H1 (cell line): ENCODE data around the gene KRTAP12-4. TPM values are rescaled to one million over a fixed set of nuclear protein-coding genes. Genes with fewer than 3 reads are reported as not detected.

Source experiments
- CTCF ChIA-PET: fragments of 300-600 bp; sonication (Branson Sonifier 250); formaldehyde crosslinking; loops from one replicate; lab custom pipeline; 2021; ENCODE audit not compliant: partially characterized antibody; lab: Charles Lee
- POLR2A ChIA-PET: fragments of 300-600 bp; sonication (Branson Sonifier 250); formaldehyde crosslinking; loops from one replicate; lab custom pipeline; 2021; ENCODE audit warnings: inconsistent platforms; ENCODE audit not compliant: partially characterized antibody; lab: Charles Lee
- DNase-seq, 2 experiments: peaks; one replicate each; pipeline versions ENCODE4 v3.0.0 to v3.0.0-alpha.2; 2010 to 2022; ENCODE audit warnings: low spot score in 2 of 2, low read depth in 1 of 2, mixed read lengths in 1 of 2
- FAIRE-seq: peaks from 2 replicates; lab custom pipeline; 2011; peaks lifted over from hg19 to GRCh38; lab: Jason Lieb, UNC
- H2AFZ ChIP-seq: 2 replicates; pipeline ENCODE4 v1.8.1; 2012; ENCODE audit warnings: low read length, inconsistent platforms
- H2AK5ac ChIP-seq: 2 replicates; pipeline ENCODE4 v1.6.1; 2013; ENCODE audit warnings: low read depth, low read length
- H2BK120ac ChIP-seq: replicated peaks from 2 replicates; pipeline ENCODE3; 2013; ENCODE audit warnings: low read depth, low read length, inconsistent platforms
- H2BK12ac ChIP-seq: 2 replicates; pipeline ENCODE4 v1.6.1; 2013; ENCODE audit warnings: low read depth, low read length
- H2BK15ac ChIP-seq: 2 replicates; pipeline ENCODE4 v1.6.1; 2013; ENCODE audit warnings: low read length
- H2BK20ac ChIP-seq: 2 replicates; pipeline ENCODE4 v1.6.1; 2013; ENCODE audit warnings: low read length
- H2BK5ac ChIP-seq: 2 replicates; pipeline ENCODE4 v1.6.1; 2013; ENCODE audit warnings: low read depth, low read length
- H3K14ac ChIP-seq: 2 replicates; pipeline ENCODE4 v1.6.1; 2013; ENCODE audit warnings: inconsistent platforms; ENCODE audit not compliant: insufficient read length
- H3K18ac ChIP-seq: 2 replicates; pipeline ENCODE4 v1.6.1; 2013; ENCODE audit warnings: low read length; ENCODE audit errors: extremely low read depth
- H3K23ac ChIP-seq: 2 replicates; pipeline ENCODE4 v1.6.1; 2013; ENCODE audit warnings: inconsistent platforms; ENCODE audit not compliant: insufficient read length
- H3K23me2 ChIP-seq: 2 replicates; pipeline ENCODE4 v1.6.1; 2013; ENCODE audit warnings: low read depth, low read length
- H3K27ac ChIP-seq: 2 replicates; pipeline ENCODE4 v1.6.1; 2011; ENCODE audit warnings: low read depth, low read length, inconsistent platforms
- H3K27me3 ChIP-seq, 4 experiments: replicated peaks in 1 of 4; 1 replicate in 1 of 4; 2 replicates in 3 of 4; pipeline versions ENCODE4 v1.6.1 to v1.8.1; 2011 to 2013; ENCODE audit warnings: low read length in 3 of 4, mild to moderate bottlenecking in 3 of 4, inconsistent platforms in 2 of 4, mixed read lengths in 2 of 4, moderate library complexity in 1 of 4; ENCODE audit not compliant: control insufficient read depth in 3 of 4, insufficient read depth in 3 of 4; ENCODE audit errors: extremely low read depth in 1 of 4
- H3K36me3 ChIP-seq, 4 experiments: 2 replicates each; pipeline versions ENCODE4 v1.6.1 to v1.8.1; 2011 to 2013; ENCODE audit warnings: mild to moderate bottlenecking in 4 of 4, low read length in 3 of 4, moderate library complexity in 2 of 4, control low read depth in 1 of 4, inconsistent platforms in 1 of 4; ENCODE audit not compliant: insufficient read depth in 4 of 4, control insufficient read depth in 2 of 4
- H3K4ac ChIP-seq: replicated peaks from 2 replicates; pipeline ENCODE3; 2013; ENCODE audit warnings: low read length, low read depth, mixed read lengths, inconsistent platforms; ENCODE audit not compliant: insufficient read length
- H3K4me1 ChIP-seq, 4 experiments: replicated peaks in 1 of 4; 1 replicate in 1 of 4; 2 replicates in 3 of 4; pipeline versions ENCODE4 v1.6.1 to v1.8.1; 2011 to 2013; ENCODE audit warnings: low read length in 3 of 4, inconsistent platforms in 2 of 4, mixed read lengths in 1 of 4; ENCODE audit not compliant: insufficient read depth in 4 of 4, control insufficient read depth in 3 of 4
- H3K4me2 ChIP-seq, 2 experiments: 2 replicates each; pipeline versions ENCODE4 v1.6.1 to v1.8.1; 2011 to 2013; ENCODE audit warnings: low read depth in 2 of 2, low read length in 2 of 2, control low read depth in 1 of 2, inconsistent platforms in 1 of 2, mild to moderate bottlenecking in 1 of 2; ENCODE audit not compliant: insufficient read depth in 1 of 2
- H3K4me3 ChIP-seq, 4 experiments: fragments of 200-600, 300-600 bp in 1 of 4; sonication (generic), shearing (Covaris generic), sonication (Bioruptor Twin) in 1 of 4; 2 replicates each; pipeline versions ENCODE4 v1.5.1 to v1.8.1; 2011 to 2016; ENCODE audit warnings: low read length in 4 of 4, low read depth in 3 of 4, control low read depth in 2 of 4, inconsistent platforms in 2 of 4, mild to moderate bottlenecking in 2 of 4, mixed read lengths in 1 of 4, moderate library complexity in 1 of 4; ENCODE audit not compliant: insufficient read depth in 2 of 4; ENCODE audit errors: extremely low read depth in 1 of 4
- H3K56ac ChIP-seq: replicated peaks from 2 replicates; pipeline ENCODE3; 2013; ENCODE audit warnings: low read depth, mild to moderate bottlenecking, mixed read lengths, low read length, inconsistent platforms; ENCODE audit not compliant: insufficient read length
- H3K79me1 ChIP-seq: 2 replicates; pipeline ENCODE4 v1.6.1; 2013; ENCODE audit warnings: low read depth, low read length, control low read depth
- H3K79me2 ChIP-seq, 2 experiments: 2 replicates each; pipeline versions ENCODE4 v1.6.1 to v1.8.1; 2012 to 2013; ENCODE audit warnings: low read length in 2 of 2, mild to moderate bottlenecking in 2 of 2, inconsistent platforms in 1 of 2; ENCODE audit not compliant: insufficient read depth in 2 of 2, control insufficient read depth in 1 of 2
- H3K9ac ChIP-seq, 4 experiments: replicated peaks in 1 of 4; 1 replicate in 1 of 4; 2 replicates in 3 of 4; pipeline versions ENCODE4 v1.6.1 to v1.8.1; 2011 to 2013; ENCODE audit warnings: low read depth in 3 of 4, low read length in 3 of 4, control low read depth in 2 of 4, mild to moderate bottlenecking in 2 of 4, moderate library complexity in 2 of 4, inconsistent platforms in 1 of 4; ENCODE audit errors: extremely low read depth in 1 of 4
- H3K9me3 ChIP-seq, 2 experiments: 2 replicates each; pipeline versions ENCODE4 v1.6.1 to v1.8.1; 2012 to 2013; ENCODE audit warnings: mild to moderate bottlenecking in 2 of 2, moderate library complexity in 2 of 2, control low read depth in 1 of 2, inconsistent platforms in 1 of 2, low read depth in 1 of 2, low read length in 1 of 2, mixed read lengths in 1 of 2; ENCODE audit not compliant: insufficient read depth in 2 of 2
- H4K20me1 ChIP-seq, 2 experiments: replicated peaks in 1 of 2; 2 replicates each; pipeline versions ENCODE3 to v1.8.1; 2011 to 2013; ENCODE audit warnings: inconsistent platforms in 2 of 2, low read length in 2 of 2, mild to moderate bottlenecking in 1 of 2; ENCODE audit not compliant: insufficient read depth in 2 of 2, control insufficient read depth in 1 of 2
- H4K5ac ChIP-seq: 2 replicates; pipeline ENCODE4 v1.6.1; 2013; ENCODE audit warnings: low read length, low read depth, mixed read lengths, inconsistent platforms; ENCODE audit not compliant: insufficient read length
- H4K8ac ChIP-seq: 2 replicates; pipeline ENCODE4 v1.8.0; 2013; ENCODE audit warnings: mild to moderate bottlenecking, moderate library complexity, low read length, inconsistent platforms; ENCODE audit not compliant: insufficient read depth; ENCODE audit errors: extremely low read depth
- H4K91ac ChIP-seq: replicated peaks from 2 replicates; pipeline ENCODE3; 2013; ENCODE audit warnings: low read length, mixed read lengths, inconsistent platforms; ENCODE audit not compliant: insufficient read length
- CREB1 ChIP-seq: IDR thresholded peaks from 2 replicates; pipeline ENCODE4 v1.6.1; 2012; ENCODE audit warnings: inconsistent platforms
- CTBP2 ChIP-seq: IDR thresholded peaks from 2 replicates; pipeline ENCODE4 v1.7.0; 2011; ENCODE audit warnings: borderline replicate concordance, mild to moderate bottlenecking, moderate library complexity, mixed read lengths, low read length; ENCODE audit not compliant: insufficient read depth, insufficient read length
- CTCF ChIP-seq, 3 experiments: IDR thresholded peaks; 1 replicate in 2 of 3; 2 replicates in 1 of 3; pipeline versions ENCODE4 v1.5.1 to v1.6.1; 2011; ENCODE audit warnings: low read length in 3 of 3, mild to moderate bottlenecking in 3 of 3, inconsistent platforms in 2 of 3, low read depth in 1 of 3, moderate library complexity in 1 of 3; ENCODE audit not compliant: insufficient read depth in 1 of 3; ENCODE audit errors: control extremely low read depth in 1 of 3
- EGR1 ChIP-seq: IDR thresholded peaks from 2 replicates; pipeline ENCODE4 v1.6.1; 2011; ENCODE audit warnings: low read depth, low read length, borderline replicate concordance
- EZH2 ChIP-seq: fragments of 200-600 bp; sonication (generic); IDR thresholded peaks from 2 replicates; pipeline ENCODE4 v1.7.1; 2012; ENCODE audit warnings: low read depth, mild to moderate bottlenecking, moderate library complexity, low read length, inconsistent platforms; ENCODE audit not compliant: severe bottlenecking
- MAFK ChIP-seq: IDR thresholded peaks from 2 replicates; pipeline ENCODE4 v1.6.1; 2012; ENCODE audit warnings: low read depth, mild to moderate bottlenecking, improper control_type of control experiment, low read length
- NRF1 ChIP-seq: IDR thresholded peaks from 2 replicates; pipeline ENCODE4 v1.6.1; 2011; ENCODE audit warnings: mild to moderate bottlenecking, low read depth, low read length, improper control_type of control experiment
- SAP30 ChIP-seq: fragments of 300-600 bp; sonication (generic); IDR thresholded peaks from 2 replicates; pipeline ENCODE4 v1.7.1; 2012; ENCODE audit warnings: low read length, moderate library complexity, mild to moderate bottlenecking, inconsistent platforms; ENCODE audit not compliant: insufficient read depth, insufficient replicate concordance
- SP4 ChIP-seq: IDR thresholded peaks from 2 replicates; pipeline ENCODE4 v1.6.1; 2012; ENCODE audit warnings: low read length, inconsistent platforms
- TAF1 ChIP-seq: IDR thresholded peaks from 2 replicates; pipeline ENCODE4 v1.6.1; 2011; ENCODE audit warnings: mild to moderate bottlenecking, low read depth, low read length
- TCF12 ChIP-seq: IDR thresholded peaks from 2 replicates; pipeline ENCODE4 v1.6.1; 2011; ENCODE audit warnings: low read depth, mild to moderate bottlenecking, low read length
- YY1 ChIP-seq: IDR thresholded peaks from 2 replicates; pipeline ENCODE4 v1.6.1; 2011; ENCODE audit warnings: low read depth, mild to moderate bottlenecking, low read length
- WGBS, 2 experiments: shearing (Covaris generic) in 1 of 2; methylation state at CpG; one replicate each; pipeline versions ENCODE4 v1.1.6 to v1.1.7; 2013 to 2015; ENCODE audit warnings: low lambda C conversion rate in 2 of 2, mixed read lengths in 2 of 2, inconsistent platforms in 1 of 2, low coverage in 1 of 2, missing lambda C conversion rate in 1 of 2; ENCODE audit not compliant: insufficient replicate concordance in 2 of 2, insufficient coverage in 1 of 2, insufficient read length in 1 of 2; ENCODE audit errors: extremely low coverage in 1 of 2, missing lambda C conversion rate in 1 of 2; 5-methylcytosine and 5-hydroxymethylcytosine counted together
- polyA plus RNA-seq, 7 experiments: library from polyadenylated mRNA; depleted of rRNA in 3 of 7; stranded (reverse) in 5 of 7; unstranded in 2 of 7; fragments of >200 nt in 5 of 7; fragments of 200-250 nt in 2 of 7; gene quantifications; 1 replicate in 5 of 7; 2 replicates in 1 of 7; 4 replicates in 1 of 7; pipeline versions ENCODE4 v1.2.1 to v1.2.3, GENCODE V29; 2011 to 2013; ENCODE audit warnings: missing spikeins in 2 of 7, mixed read lengths in 2 of 7
- total RNA-seq: library from RNA; stranded (reverse); fragmentation: NEBNext Ultra II Directional; extraction: Animal tissue kit (Norgen Biotek cat#: 25700); gene quantifications from 2 replicates; pipeline ENCODE4 v1.2.1, GENCODE V29; 2021

KRTAP12-4 gene
- total and polyA plus RNA-seq, 2 of the 8 experiments (the other 6 are each of a cell fraction or from before 2014, with no cell fraction given): not detected

GRCh38 chr21:44611551-44611950 lies 42.9 kb downstream of the KRTAP12-4 start:
- Histone ChIP-seq H2BK12ac (no peak overlapping the region), H4K91ac (no peak overlapping the region), H3K27me3 (no peaks in the 10 kb centered on the region), H2BK120ac (no peak overlapping the region), H3K79me1 (no peaks in the 10 kb centered on the region), H4K5ac (no peak overlapping the region), H3K4me3 (no peak overlapping the region), H3K9ac (no peak overlapping the region), H2BK15ac (no peak overlapping the region), H2AFZ (no peak overlapping the region), H4K8ac (no peak overlapping the region), H2BK20ac (no peak overlapping the region), H3K4me2 (no peak overlapping the region), H3K27ac (no peak overlapping the region), H3K36me3 (no peaks in the 10 kb centered on the region; a peak in 1 of 8 replicates), H3K18ac (no peak overlapping the region), H3K4ac (no peak overlapping the region), H3K23ac (no peak overlapping the region), H2AK5ac (no peak overlapping the region; the same call in 1 of the 2 replicates), H3K9me3 (peaks cover 19 to 22% of the 10 kb centered on the region in 2 experiments), H4K20me1 (peaks cover 0 to 1% of the 10 kb centered on the region in 2 experiments), H3K79me2 (no peaks in the 10 kb centered on the region), H2BK5ac (no peak overlapping the region), H3K4me1 (peaks cover 0 to 6% (median 1%) of the 10 kb centered on the region in 4 experiments; a peak in 3 of 7 replicates), H3K14ac (no peak overlapping the region), H3K23me2 (no peaks in the 10 kb centered on the region), H3K56ac (no peak overlapping the region)
- FAIRE-seq: no peak
- no peak for DNase-seq
- CTCF ChIA-PET: interaction anchor here (1.5 kb wide), 1 partner anchor 85 kb away, joined by 3 read pairs; the partner anchor contains the start of gene KRTAP10-12
- 92% methylated on average over 4 of the region's 4 CpGs; no CpG with 5 or more reads in 1 of the 2 experiments for WGBS, 2 experiments
- POLR2A ChIA-PET: interaction anchor here (0.7 kb wide), 1 partner anchor 264 kb away, joined by 3 read pairs; no protein-coding TSS in a partner anchor
- no peak for TF ChIP-seq CTCF (IDR thresholded peaks at IDR 0.05; ENCODE audit: control extremely low read depth in 1 of 3, insufficient read depth in 1 of 3, low read depth in 1 of 3, low read length in 3 of 3)
- no peak for TF ChIP-seq EGR1
- no peak for TF ChIP-seq SAP30
- TF ChIP-seq MAFK: no peak
- no peak for TF ChIP-seq SP4
- TF ChIP-seq TAF1: no peak
- no peak for TF ChIP-seq NRF1
- TF ChIP-seq CREB1: no peak
- TF ChIP-seq EZH2: no peak
- no peak for TF ChIP-seq YY1
- TF ChIP-seq CTBP2: no peak
- TF ChIP-seq TCF12: no peak
